Liver (tissue), 3 donors: ENCODE measurements around the gene WNT5A.

ENCODE experiments used
- GABPA ChIP-seq, 2 donors: IDR thresholded peaks in 1 of 2; conservative IDR thresholded peaks in 1 of 2; 2 replicates each; pipeline ENCODE4 v1.6.1; 2016; ENCODE audit warnings: antibody characterized with exemption in 2 of 2, mild to moderate bottlenecking in 1 of 2, moderate library complexity in 1 of 2
- RAD21 ChIP-seq, 2 donors: IDR thresholded peaks; 2 replicates each; pipeline ENCODE4 v1.6.1; 2016; ENCODE audit warnings: antibody characterized with exemption in 2 of 2, mild to moderate bottlenecking in 2 of 2
- SP1 ChIP-seq: IDR thresholded peaks from 2 replicates; pipeline ENCODE4 v1.6.1; 2018; ENCODE audit warnings: antibody characterized with exemption, mild to moderate bottlenecking
- TAF1 ChIP-seq: conservative IDR thresholded peaks from 2 replicates; pipeline ENCODE4 v1.6.1; 2016; ENCODE audit warnings: antibody characterized with exemption, mild to moderate bottlenecking
- YY1 ChIP-seq: IDR thresholded peaks from 2 replicates; pipeline ENCODE4 v1.6.1; 2016; ENCODE audit warnings: antibody characterized with exemption, mild to moderate bottlenecking
- TF ChIP-seq, protein P1 (sequence below): fragments of 150-350 bp; IDR thresholded peaks from 2 replicates; pipeline ENCODE4 v1.5.1; 2017; ENCODE audit warnings: improper control_type of control experiment, low read depth, low read length; ENCODE audit not compliant: missing input control
- TF ChIP-seq, protein P2 (sequence below): IDR thresholded peaks from 2 replicates; pipeline ENCODE4 v1.6.1; 2016; ENCODE audit warnings: antibody characterized with exemption
- TF ChIP-seq, protein P3 (sequence below): IDR thresholded peaks from 2 replicates; pipeline ENCODE4 v1.6.1; 2016; ENCODE audit warnings: antibody characterized with exemption, mild to moderate bottlenecking
- donor health status: healthy.
- donor health status: healthy.

DNA sequence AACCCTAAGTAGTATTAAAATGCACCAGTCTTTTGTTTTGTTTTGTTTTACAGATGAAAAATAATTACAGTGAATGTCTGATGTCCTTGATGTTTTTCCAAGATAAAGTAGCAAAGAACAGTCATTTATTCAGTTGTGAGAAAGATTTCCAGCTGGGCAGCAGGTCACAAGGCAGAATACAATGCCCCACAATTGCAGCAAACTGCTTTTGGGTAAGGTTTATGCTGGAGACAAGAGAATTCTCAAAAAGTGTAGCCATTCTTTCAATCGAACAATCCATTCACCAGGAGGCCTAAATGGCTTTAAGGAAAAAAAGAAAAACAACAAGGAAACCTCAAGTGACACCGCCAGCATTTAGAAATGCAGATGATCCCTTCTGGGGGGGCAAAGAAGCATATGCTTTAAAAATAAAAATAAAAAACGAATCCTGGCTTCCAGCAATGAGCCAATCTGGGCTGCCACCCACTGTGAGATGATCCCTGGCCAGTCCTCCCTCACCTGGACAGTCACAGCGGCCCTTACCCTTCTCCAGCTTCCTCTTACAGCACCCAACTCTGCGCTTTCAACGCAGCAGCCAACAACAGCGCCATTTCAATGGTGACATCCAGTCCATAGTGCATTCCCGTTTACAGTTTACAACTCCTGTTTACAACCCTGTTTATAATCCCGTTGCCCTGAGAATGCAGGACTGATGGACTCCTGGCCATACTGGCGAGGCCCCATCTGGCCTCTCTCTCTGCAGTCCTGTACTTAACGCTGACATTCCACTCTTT is 25.7 kb upstream of the WNT5A start:
- TF ChIP-seq, protein P1, sequence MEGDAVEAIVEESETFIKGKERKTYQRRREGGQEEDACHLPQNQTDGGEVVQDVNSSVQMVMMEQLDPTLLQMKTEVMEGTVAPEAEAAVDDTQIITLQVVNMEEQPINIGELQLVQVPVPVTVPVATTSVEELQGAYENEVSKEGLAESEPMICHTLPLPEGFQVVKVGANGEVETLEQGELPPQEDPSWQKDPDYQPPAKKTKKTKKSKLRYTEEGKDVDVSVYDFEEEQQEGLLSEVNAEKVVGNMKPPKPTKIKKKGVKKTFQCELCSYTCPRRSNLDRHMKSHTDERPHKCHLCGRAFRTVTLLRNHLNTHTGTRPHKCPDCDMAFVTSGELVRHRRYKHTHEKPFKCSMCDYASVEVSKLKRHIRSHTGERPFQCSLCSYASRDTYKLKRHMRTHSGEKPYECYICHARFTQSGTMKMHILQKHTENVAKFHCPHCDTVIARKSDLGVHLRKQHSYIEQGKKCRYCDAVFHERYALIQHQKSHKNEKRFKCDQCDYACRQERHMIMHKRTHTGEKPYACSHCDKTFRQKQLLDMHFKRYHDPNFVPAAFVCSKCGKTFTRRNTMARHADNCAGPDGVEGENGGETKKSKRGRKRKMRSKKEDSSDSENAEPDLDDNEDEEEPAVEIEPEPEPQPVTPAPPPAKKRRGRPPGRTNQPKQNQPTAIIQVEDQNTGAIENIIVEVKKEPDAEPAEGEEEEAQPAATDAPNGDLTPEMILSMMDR, result no peak
- TF ChIP-seq RAD21 (IDR thresholded peaks at IDR 0.05) (no peak), GABPA (IDR thresholded peaks at IDR 0.05 in 1 of 2, conservative IDR thresholded peaks at IDR 0.05 in 1 of 2) (no peak), SP1 (no peak), YY1 (no peak), TAF1 (no peak)
- TF ChIP-seq, protein P2, sequence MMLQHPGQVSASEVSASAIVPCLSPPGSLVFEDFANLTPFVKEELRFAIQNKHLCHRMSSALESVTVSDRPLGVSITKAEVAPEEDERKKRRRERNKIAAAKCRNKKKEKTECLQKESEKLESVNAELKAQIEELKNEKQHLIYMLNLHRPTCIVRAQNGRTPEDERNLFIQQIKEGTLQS, result no peak
- TF ChIP-seq, protein P3, sequence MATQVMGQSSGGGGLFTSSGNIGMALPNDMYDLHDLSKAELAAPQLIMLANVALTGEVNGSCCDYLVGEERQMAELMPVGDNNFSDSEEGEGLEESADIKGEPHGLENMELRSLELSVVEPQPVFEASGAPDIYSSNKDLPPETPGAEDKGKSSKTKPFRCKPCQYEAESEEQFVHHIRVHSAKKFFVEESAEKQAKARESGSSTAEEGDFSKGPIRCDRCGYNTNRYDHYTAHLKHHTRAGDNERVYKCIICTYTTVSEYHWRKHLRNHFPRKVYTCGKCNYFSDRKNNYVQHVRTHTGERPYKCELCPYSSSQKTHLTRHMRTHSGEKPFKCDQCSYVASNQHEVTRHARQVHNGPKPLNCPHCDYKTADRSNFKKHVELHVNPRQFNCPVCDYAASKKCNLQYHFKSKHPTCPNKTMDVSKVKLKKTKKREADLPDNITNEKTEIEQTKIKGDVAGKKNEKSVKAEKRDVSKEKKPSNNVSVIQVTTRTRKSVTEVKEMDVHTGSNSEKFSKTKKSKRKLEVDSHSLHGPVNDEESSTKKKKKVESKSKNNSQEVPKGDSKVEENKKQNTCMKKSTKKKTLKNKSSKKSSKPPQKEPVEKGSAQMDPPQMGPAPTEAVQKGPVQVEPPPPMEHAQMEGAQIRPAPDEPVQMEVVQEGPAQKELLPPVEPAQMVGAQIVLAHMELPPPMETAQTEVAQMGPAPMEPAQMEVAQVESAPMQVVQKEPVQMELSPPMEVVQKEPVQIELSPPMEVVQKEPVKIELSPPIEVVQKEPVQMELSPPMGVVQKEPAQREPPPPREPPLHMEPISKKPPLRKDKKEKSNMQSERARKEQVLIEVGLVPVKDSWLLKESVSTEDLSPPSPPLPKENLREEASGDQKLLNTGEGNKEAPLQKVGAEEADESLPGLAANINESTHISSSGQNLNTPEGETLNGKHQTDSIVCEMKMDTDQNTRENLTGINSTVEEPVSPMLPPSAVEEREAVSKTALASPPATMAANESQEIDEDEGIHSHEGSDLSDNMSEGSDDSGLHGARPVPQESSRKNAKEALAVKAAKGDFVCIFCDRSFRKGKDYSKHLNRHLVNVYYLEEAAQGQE, result no peak
